ENCODE results near the gene CHMP2B. TPM values are rescaled to one million over a fixed set of nuclear protein-coding genes. Genes with fewer than 3 reads are reported as not detected.

The CHMP2B gene
- total and polyA plus RNA-seq, 9 of the 15 experiments (the other 6 are each of a cell fraction or from before 2014, with no cell fraction given) = 7.4 to 17.7 (median 10.6) TPM

- Histone ChIP-seq H3K36me3 (ENCODE audit: control insufficient read depth, insufficient read depth, low read length) (no peaks in the 10 kb centered on the region), H4K20me1 (replicated peaks; ENCODE audit: control insufficient read depth, insufficient read depth, low read length) (no peaks in the 10 kb centered on the region), H3K4me1 (replicated peaks in 1 of 2; ENCODE audit: control insufficient read depth in 2 of 2, insufficient read depth in 2 of 2, low read length in 2 of 2) (peaks cover 2 to 3% of the 10 kb centered on the region in 2 experiments; a peak in 3 of 5 replicates), H3K4me3 (no peak overlapping the region), H3K27me3 (ENCODE audit: control insufficient read depth in 2 of 2, insufficient read depth in 2 of 2, low read length in 2 of 2) (no peaks in the 10 kb centered on the region), H3K9me1 (ENCODE audit: control insufficient read depth, insufficient read depth, low read length) (no peaks in the 10 kb centered on the region), H2AFZ (ENCODE audit: low read depth, low read length) (no peak overlapping the region), H3K9ac (ENCODE audit: insufficient read depth in 1 of 2, low read depth in 2 of 2, low read length in 2 of 2) (no peak overlapping the region), H3K79me2 (ENCODE audit: control insufficient read depth, insufficient read depth, low read length) (peaks cover 21% of the 10 kb centered on the region), H3K27ac (ENCODE audit: extremely low read depth, low read depth, low read length) (no peak overlapping the region), H3K9me3 (replicated peaks; ENCODE audit: control insufficient read depth, insufficient read depth, low read depth, low read length) (no peaks in the 10 kb centered on the region), H3K4me2 (ENCODE audit: insufficient read depth, low read length) (no peak overlapping the region)
- intact Hi-C loops (cut with micrococcal nuclease) (no loop called here), in situ Hi-C loops (cut with MboI) (no loop called here)
- no peak for FAIRE-seq
- no peak for DNase-seq (ENCODE audit: extremely low read depth in 1 of 4, low spot score in 3 of 4)
- BruUV-seq (replicated peaks) = no TSS peak
- POLR2A ChIA-PET = no interaction called here
- 32% methylated on average over 5 of the region's 5 CpGs for WGBS (ENCODE audit: insufficient coverage, low coverage, missing lambda C conversion rate)
- CTCF ChIA-PET (ENCODE audit: low intra/inter-chr PET ratio) = no interaction called here
- no peak for ATAC-seq
- TF ChIP-seq MLX (CRISPR knock-in tag; conservative IDR thresholded peaks at IDR 0.05) = no peak
- TF ChIP-seq, protein P1, sequence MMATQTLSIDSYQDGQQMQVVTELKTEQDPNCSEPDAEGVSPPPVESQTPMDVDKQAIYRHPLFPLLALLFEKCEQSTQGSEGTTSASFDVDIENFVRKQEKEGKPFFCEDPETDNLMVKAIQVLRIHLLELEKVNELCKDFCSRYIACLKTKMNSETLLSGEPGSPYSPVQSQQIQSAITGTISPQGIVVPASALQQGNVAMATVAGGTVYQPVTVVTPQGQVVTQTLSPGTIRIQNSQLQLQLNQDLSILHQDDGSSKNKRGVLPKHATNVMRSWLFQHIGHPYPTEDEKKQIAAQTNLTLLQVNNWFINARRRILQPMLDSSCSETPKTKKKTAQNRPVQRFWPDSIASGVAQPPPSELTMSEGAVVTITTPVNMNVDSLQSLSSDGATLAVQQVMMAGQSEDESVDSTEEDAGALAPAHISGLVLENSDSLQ (IDR thresholded peaks at IDR 0.05) = no peak
- TF ChIP-seq, protein P2, sequence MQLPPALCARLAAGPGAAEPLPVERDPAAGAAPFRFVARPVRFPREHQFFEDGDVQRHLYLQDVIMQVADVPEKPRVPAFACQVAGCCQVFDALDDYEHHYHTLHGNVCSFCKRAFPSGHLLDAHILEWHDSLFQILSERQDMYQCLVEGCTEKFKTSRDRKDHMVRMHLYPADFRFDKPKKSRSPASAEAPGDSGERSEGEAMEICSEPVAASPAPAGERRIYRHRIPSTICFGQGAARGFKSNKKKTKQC (CRISPR knock-in tag; IDR thresholded peaks at IDR 0.05) = no peak
- TF ChIP-seq CHD7 (IDR thresholded peaks at IDR 0.05; ENCODE audit: low read depth, low read length) = no peak
- TF ChIP-seq ZNF696 (CRISPR knock-in tag; conservative IDR thresholded peaks at IDR 0.05) = no peak
- TF ChIP-seq FOS (IDR thresholded peaks at IDR 0.05; ENCODE audit: extremely low read depth, insufficient read length) = no peak
- TF ChIP-seq HDAC6 (IDR thresholded peaks at IDR 0.05; ENCODE audit: low read depth, low read length) = no peak
- TF ChIP-seq XRCC5 (IDR thresholded peaks at IDR 0.05; ENCODE audit: low read depth, low read length) = no peak
- no peak for TF ChIP-seq CHD4 (IDR thresholded peaks at IDR 0.05; ENCODE audit: insufficient read depth, insufficient replicate concordance, low read depth, low read length, poor library complexity, severe bottlenecking)
Observed at GRCh38 chr3:87225659-87226058, 1.4 kb upstream of the CHMP2B start.

Data from K562 (cell line).